Measurements from ENCODE around the gene STK10. TPM values are rescaled to one million over a fixed set of nuclear protein-coding genes. Genes with fewer than 3 reads are reported as not detected.
A peak's percentile ranks its signal among the peaks of the same experiment; 100 is the strongest.

The STK10 gene
- total and polyA plus RNA-seq, 9 of the 15 experiments (the other 6 are each of a cell fraction or from before 2014, with no cell fraction given), result 0.30 to 6.7 (median 2.4) TPM

DNA sequence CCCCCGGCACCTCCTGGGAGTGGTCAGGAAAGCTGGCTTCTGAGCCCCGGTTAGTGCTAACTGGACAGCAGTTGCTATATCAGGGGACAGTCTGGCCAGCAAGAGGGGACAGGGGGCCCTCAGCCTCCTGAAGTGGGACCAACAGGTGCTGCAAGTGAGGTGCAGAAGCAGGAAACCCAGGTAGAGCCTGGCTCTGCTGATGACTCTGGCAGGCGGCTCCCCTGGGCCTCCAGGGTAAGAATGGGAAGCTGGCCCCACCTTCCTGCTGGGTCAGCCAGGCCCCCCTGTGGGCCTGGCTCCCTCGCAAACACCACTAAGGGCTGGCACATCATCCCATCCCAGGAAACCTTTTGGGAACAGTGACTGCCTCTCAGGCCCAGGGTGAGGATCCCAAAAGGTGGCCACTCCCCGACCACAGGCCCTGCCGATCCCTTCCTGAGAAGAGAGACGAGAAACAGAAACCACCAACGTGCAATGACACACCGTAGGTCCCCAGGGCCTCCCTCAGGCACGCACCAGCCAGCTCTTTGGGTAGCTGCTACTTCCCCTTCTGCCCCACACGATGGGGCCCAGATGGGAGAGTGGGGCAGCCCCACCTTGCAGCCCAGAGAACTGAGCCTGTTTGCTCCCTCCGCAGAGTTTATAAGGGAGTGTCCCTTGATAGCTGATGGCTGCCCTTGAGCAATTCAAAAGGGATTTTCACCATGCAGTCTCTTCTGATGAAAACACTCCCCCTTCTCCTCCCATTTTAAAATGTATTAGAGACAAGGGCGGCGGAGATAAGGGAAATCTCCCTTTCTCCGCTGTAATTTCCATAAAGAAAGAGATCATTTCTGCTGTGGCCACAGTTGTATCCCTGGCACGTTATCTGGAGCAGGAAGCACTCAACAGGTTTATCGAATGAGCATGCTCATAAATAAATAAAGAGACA, 76.8 kb downstream of the STK10 start (continued):
- TF ChIP-seq, protein P1, sequence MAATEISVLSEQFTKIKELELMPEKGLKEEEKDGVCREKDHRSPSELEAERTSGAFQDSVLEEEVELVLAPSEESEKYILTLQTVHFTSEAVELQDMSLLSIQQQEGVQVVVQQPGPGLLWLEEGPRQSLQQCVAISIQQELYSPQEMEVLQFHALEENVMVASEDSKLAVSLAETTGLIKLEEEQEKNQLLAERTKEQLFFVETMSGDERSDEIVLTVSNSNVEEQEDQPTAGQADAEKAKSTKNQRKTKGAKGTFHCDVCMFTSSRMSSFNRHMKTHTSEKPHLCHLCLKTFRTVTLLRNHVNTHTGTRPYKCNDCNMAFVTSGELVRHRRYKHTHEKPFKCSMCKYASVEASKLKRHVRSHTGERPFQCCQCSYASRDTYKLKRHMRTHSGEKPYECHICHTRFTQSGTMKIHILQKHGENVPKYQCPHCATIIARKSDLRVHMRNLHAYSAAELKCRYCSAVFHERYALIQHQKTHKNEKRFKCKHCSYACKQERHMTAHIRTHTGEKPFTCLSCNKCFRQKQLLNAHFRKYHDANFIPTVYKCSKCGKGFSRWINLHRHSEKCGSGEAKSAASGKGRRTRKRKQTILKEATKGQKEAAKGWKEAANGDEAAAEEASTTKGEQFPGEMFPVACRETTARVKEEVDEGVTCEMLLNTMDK (IDR thresholded peaks at IDR 0.05; ENCODE audit: borderline replicate concordance, insufficient read depth, low read depth, low read length, poor library complexity, severe bottlenecking), result no peak
- no peak for TF ChIP-seq ATF1 (CRISPR knock-in tag; IDR thresholded peaks at IDR 0.05)
- peak; percentile 15; the same call in 1 of the 2 replicates for TF ChIP-seq ATF1 (tag; IDR thresholded peaks at IDR 0.05)
- TF ChIP-seq ZNF121 (CRISPR knock-in tag; conservative IDR thresholded peaks at IDR 0.05), result no peak
- TF ChIP-seq, protein P2, sequence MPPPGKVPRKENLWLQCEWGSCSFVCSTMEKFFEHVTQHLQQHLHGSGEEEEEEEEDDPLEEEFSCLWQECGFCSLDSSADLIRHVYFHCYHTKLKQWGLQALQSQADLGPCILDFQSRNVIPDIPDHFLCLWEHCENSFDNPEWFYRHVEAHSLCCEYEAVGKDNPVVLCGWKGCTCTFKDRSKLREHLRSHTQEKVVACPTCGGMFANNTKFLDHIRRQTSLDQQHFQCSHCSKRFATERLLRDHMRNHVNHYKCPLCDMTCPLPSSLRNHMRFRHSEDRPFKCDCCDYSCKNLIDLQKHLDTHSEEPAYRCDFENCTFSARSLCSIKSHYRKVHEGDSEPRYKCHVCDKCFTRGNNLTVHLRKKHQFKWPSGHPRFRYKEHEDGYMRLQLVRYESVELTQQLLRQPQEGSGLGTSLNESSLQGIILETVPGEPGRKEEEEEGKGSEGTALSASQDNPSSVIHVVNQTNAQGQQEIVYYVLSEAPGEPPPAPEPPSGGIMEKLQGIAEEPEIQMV (tag; conservative IDR thresholded peaks at IDR 0.05; ENCODE audit: low read depth), result no peak
- 0 out of 2 replicates have a peak, but pooled peaks have one; percentile 32 for TF ChIP-seq LCOR (CRISPR knock-in tag; IDR thresholded peaks at IDR 0.05)
- TF ChIP-seq MTF1 (CRISPR knock-in tag; IDR thresholded peaks at IDR 0.05; ENCODE audit: borderline replicate concordance), result no peak
- TF ChIP-seq, protein P3, sequence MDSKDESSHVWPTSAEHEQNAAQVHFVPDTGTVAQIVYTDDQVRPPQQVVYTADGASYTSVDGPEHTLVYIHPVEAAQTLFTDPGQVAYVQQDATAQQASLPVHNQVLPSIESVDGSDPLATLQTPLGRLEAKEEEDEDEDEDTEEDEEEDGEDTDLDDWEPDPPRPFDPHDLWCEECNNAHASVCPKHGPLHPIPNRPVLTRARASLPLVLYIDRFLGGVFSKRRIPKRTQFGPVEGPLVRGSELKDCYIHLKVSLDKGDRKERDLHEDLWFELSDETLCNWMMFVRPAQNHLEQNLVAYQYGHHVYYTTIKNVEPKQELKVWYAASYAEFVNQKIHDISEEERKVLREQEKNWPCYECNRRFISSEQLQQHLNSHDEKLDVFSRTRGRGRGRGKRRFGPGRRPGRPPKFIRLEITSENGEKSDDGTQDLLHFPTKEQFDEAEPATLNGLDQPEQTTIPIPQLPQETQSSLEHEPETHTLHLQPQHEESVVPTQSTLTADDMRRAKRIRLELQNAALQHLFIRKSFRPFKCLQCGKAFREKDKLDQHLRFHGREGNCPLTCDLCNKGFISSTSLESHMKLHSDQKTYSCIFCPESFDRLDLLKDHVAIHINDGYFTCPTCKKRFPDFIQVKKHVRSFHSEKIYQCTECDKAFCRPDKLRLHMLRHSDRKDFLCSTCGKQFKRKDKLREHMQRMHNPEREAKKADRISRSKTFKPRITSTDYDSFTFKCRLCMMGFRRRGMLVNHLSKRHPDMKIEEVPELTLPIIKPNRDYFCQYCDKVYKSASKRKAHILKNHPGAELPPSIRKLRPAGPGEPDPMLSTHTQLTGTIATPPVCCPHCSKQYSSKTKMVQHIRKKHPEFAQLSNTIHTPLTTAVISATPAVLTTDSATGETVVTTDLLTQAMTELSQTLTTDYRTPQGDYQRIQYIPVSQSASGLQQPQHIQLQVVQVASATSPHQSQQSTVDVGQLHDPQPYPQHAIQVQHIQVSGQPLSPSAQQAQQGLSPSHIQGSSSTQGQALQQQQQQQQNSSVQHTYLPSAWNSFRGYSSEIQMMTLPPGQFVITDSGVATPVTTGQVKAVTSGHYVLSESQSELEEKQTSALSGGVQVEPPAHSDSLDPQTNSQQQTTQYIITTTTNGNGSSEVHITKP (IDR thresholded peaks at IDR 0.05; ENCODE audit: partially characterized antibody), result peak; percentile 14
- TF ChIP-seq, protein P4, sequence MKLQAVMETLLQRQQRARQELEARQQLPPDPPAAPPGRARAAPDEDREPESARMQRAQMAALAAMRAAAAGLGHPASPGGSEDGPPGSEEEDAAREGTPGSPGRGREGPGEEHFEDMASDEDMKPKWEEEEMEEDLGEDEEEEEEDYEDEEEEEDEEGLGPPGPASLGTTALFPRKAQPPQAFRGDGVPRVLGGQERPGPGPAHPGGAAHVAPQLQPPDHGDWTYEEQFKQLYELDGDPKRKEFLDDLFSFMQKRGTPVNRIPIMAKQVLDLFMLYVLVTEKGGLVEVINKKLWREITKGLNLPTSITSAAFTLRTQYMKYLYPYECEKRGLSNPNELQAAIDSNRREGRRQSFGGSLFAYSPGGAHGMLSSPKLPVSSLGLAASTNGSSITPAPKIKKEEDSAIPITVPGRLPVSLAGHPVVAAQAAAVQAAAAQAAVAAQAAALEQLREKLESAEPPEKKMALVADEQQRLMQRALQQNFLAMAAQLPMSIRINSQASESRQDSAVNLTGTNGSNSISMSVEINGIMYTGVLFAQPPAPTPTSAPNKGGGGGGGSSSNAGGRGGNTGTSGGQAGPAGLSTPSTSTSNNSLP (IDR thresholded peaks at IDR 0.05; ENCODE audit: borderline replicate concordance, low read depth, low read length), result no peak
- TF ChIP-seq, protein P5, sequence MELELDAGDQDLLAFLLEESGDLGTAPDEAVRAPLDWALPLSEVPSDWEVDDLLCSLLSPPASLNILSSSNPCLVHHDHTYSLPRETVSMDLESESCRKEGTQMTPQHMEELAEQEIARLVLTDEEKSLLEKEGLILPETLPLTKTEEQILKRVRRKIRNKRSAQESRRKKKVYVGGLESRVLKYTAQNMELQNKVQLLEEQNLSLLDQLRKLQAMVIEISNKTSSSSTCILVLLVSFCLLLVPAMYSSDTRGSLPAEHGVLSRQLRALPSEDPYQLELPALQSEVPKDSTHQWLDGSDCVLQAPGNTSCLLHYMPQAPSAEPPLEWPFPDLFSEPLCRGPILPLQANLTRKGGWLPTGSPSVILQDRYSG (tag; conservative IDR thresholded peaks at IDR 0.05; ENCODE audit: low read depth), result no peak
- TF ChIP-seq GATAD2B (IDR thresholded peaks at IDR 0.05; ENCODE audit: borderline replicate concordance), result no peak
- no peak for TF ChIP-seq ZNF57 (CRISPR knock-in tag; IDR thresholded peaks at IDR 0.05)
- TF ChIP-seq, protein P6, sequence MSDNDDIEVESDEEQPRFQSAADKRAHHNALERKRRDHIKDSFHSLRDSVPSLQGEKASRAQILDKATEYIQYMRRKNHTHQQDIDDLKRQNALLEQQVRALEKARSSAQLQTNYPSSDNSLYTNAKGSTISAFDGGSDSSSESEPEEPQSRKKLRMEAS (CRISPR knock-in tag; IDR thresholded peaks at IDR 0.05), result 0 out of 2 replicates have a peak, but pooled peaks have one; percentile 21
